ENCODE data around the gene SIAE. TPM values are rescaled to one million over a fixed set of nuclear protein-coding genes. Genes with fewer than 3 reads are reported as not detected.

SIAE gene
- total RNA-seq = 10 to 100 TPM in 3 of 5 donors, 1 to 10 TPM in 2; 1.2 to 22.6 (median 11.0) TPM
- 10 to 100 TPM in 1 of 3 donors, 1 to 10 TPM in 2; 2.7 to 12.2 (median 9.2) TPM for polyA plus RNA-seq
- long read RNA-seq, donor 1, full-length matches to known transcripts = 1 of 1 reads
- long read RNA-seq, donor 1, partial matches to known transcripts = 0 of 1 reads
- long read RNA-seq, donor 1, other reads (novel, unspliced or antisense) = 0 of 1 reads
- long read RNA-seq, donor 2, full-length matches to known transcripts = 5 of 5 reads
- long read RNA-seq, donor 2, partial matches to known transcripts = 0 of 5 reads
- long read RNA-seq, donor 2, other reads (novel, unspliced or antisense) = 0 of 5 reads
- long read RNA-seq, donor 3, full-length matches to known transcripts = 2 of 2 reads
- long read RNA-seq, donor 3, partial matches to known transcripts = 0 of 2 reads
- long read RNA-seq, donor 3, other reads (novel, unspliced or antisense) = 0 of 2 reads
- long read RNA-seq, donor 4 = 0 reads
- long read RNA-seq, donor 5, full-length matches to known transcripts = 3 of 3 reads
- long read RNA-seq, donor 5, partial matches to known transcripts = 0 of 3 reads
- long read RNA-seq, donor 5, other reads (novel, unspliced or antisense) = 0 of 3 reads
- long read RNA-seq, donor 6, full-length matches to known transcripts = 4 of 4 reads
- long read RNA-seq, donor 6, partial matches to known transcripts = 0 of 4 reads
- long read RNA-seq, donor 6, other reads (novel, unspliced or antisense) = 0 of 4 reads
- long read RNA-seq, donor 7 = 0 reads
- long read RNA-seq, donor 8, partial matches to known transcripts = 0 of 1 reads
- long read RNA-seq, donor 8, other reads (novel, unspliced or antisense) = 0 of 1 reads
- long read RNA-seq, donor 9 = 0 reads
- long read RNA-seq, donor 10, full-length matches to known transcripts = 2 of 2 reads
- long read RNA-seq, donor 10, partial matches to known transcripts = 0 of 2 reads
- long read RNA-seq, donor 10, other reads (novel, unspliced or antisense) = 0 of 2 reads

GRCh38 chr11:124673333-124674167 is at the start of gene SIAE, which contains the start of gene SPA17:
TSS of gene SIAE (minus strand) at chr11:124673739. CDS start at chr11:124673708, 31 bp downstream.
TSS of gene SPA17 (plus strand) at chr11:124673904. CDS start at chr11:124675265, 1,361 bp downstream.
- peaks cover 0 to 2% (median 0%) of the 10 kb centered on the region in 4 donors for H3K36me3 ChIP-seq
- peak within 1 kb of the TSS; percentile 82 to 91 (median 88) for H3K27ac ChIP-seq
- H3K4me3 ChIP-seq = peak within 1 kb of the TSS; percentile 69 to 75 (median 71)
- 0 to 1% (median 1%) methylated on average over 41 to 58 of the region's 58 CpGs for WGBS, 5 donors
- H3K27me3 ChIP-seq = no peaks in the 10 kb centered on the region
- peaks cover 10 to 20% (median 19%) of the 10 kb centered on the region in 4 donors for H3K4me1 ChIP-seq
- DNase-seq = peak; percentile 93 to 97
- intact Hi-C loops (cut with DNase I; ENCODE audit: low total_unique reads) = loop anchor here (5.0 to 10.0 kb wide), 2 partner anchors 61 to 89 kb away; partner anchors contain the start of genes ESAM and NRGN
- no peak for TF ChIP-seq POLR2A (IDR thresholded peaks at IDR 0.05)
- TF ChIP-seq POLR2AphosphoS5 (IDR thresholded peaks at IDR 0.05) = peak; percentile 54 to 80 (median 64)
- no peaks in the 10 kb centered on the region for H3K9me3 ChIP-seq

GRCh38 chr11:124722176-124722575 is 48.6 kb upstream of the SIAE start:
- no peak for TF ChIP-seq POLR2AphosphoS5 (IDR thresholded peaks at IDR 0.05)
- no peak for TF ChIP-seq POLR2A (IDR thresholded peaks at IDR 0.05)
- no peak for TF ChIP-seq CTCF (IDR thresholded peaks at IDR 0.05)
- no peak for TF ChIP-seq EP300 (IDR thresholded peaks at IDR 0.05)
- peaks cover 19 to 34% (median 26%) of the 10 kb centered on the region in 4 donors for H3K4me1 ChIP-seq
- H3K36me3 ChIP-seq = no peaks in the 10 kb centered on the region
- peaks cover 0 to 94% (median 28%) of the 10 kb centered on the region in 3 donors for H3K27me3 ChIP-seq
- H3K4me3 ChIP-seq = no peak overlapping the region
- intact Hi-C loops (cut with DNase I; ENCODE audit: low total_unique reads) = no loop called here
- no peak for DNase-seq
- no peaks in the 10 kb centered on the region for H3K9me3 ChIP-seq
- no peak overlapping the region for H3K27ac ChIP-seq
- WGBS, 5 donors = 34 to 51% (median 47%) methylated on average over 6 of the region's 6 CpGs

GRCh38 chr11:124719534-124719933 is 46.0 kb upstream of the SIAE start:
- WGBS, 5 donors = 48 to 77% (median 54%) methylated on average over 2 of the region's 2 CpGs
- H3K9me3 ChIP-seq = no peaks in the 10 kb centered on the region
- H3K4me1 ChIP-seq = peaks cover 12 to 21% (median 16%) of the 10 kb centered on the region in 4 donors
- no peak overlapping the region for H3K27ac ChIP-seq
- H3K36me3 ChIP-seq = no peaks in the 10 kb centered on the region
- H3K4me3 ChIP-seq = no peak overlapping the region
- intact Hi-C loops (cut with DNase I; ENCODE audit: low total_unique reads) = no loop called here
- peaks cover 0 to 88% (median 31%) of the 10 kb centered on the region in 3 donors for H3K27me3 ChIP-seq
- no peak for DNase-seq
- TF ChIP-seq POLR2A (IDR thresholded peaks at IDR 0.05) (no peak), EP300 (IDR thresholded peaks at IDR 0.05) (no peak), CTCF (IDR thresholded peaks at IDR 0.05) (no peak), POLR2AphosphoS5 (IDR thresholded peaks at IDR 0.05) (no peak)

GRCh38 chr11:124718801-124719200 is 45.3 kb upstream of the SIAE start:
- WGBS, 5 donors = 39 to 53% (median 49%) methylated on average over 12 to 14 of the region's 14 CpGs

More at GRCh38 chr11:124718801-124719200, 45.3 kb upstream of the SIAE start:
- TF ChIP-seq EP300 (IDR thresholded peaks at IDR 0.05) (no peak), CTCF (IDR thresholded peaks at IDR 0.05) (no peak), POLR2AphosphoS5 (IDR thresholded peaks at IDR 0.05) (no peak), POLR2A (IDR thresholded peaks at IDR 0.05) (no peak)
- H3K4me3 ChIP-seq = peak overlapping the region in 1 of 4 donors; percentile 57
- H3K9me3 ChIP-seq = no peaks in the 10 kb centered on the region
- no peaks in the 10 kb centered on the region for H3K36me3 ChIP-seq
- no peak overlapping the region for H3K27ac ChIP-seq
- intact Hi-C loops (cut with DNase I; ENCODE audit: low total_unique reads) = no loop called here
- H3K27me3 ChIP-seq = peaks cover 0 to 88% (median 31%) of the 10 kb centered on the region in 3 donors
- peaks cover 12 to 20% (median 16%) of the 10 kb centered on the region in 4 donors for H3K4me1 ChIP-seq
- DNase-seq = no peak

Data from stomach (tissue), 19 donors.